ENCODE measurements around the gene SNTG2.
"Not testable (repeated sequence)": the region's sequence is repeated elsewhere in the genome, so short reads cannot be mapped to it uniquely, and the experiment has no call there.

SNTG2 gene

DNA sequence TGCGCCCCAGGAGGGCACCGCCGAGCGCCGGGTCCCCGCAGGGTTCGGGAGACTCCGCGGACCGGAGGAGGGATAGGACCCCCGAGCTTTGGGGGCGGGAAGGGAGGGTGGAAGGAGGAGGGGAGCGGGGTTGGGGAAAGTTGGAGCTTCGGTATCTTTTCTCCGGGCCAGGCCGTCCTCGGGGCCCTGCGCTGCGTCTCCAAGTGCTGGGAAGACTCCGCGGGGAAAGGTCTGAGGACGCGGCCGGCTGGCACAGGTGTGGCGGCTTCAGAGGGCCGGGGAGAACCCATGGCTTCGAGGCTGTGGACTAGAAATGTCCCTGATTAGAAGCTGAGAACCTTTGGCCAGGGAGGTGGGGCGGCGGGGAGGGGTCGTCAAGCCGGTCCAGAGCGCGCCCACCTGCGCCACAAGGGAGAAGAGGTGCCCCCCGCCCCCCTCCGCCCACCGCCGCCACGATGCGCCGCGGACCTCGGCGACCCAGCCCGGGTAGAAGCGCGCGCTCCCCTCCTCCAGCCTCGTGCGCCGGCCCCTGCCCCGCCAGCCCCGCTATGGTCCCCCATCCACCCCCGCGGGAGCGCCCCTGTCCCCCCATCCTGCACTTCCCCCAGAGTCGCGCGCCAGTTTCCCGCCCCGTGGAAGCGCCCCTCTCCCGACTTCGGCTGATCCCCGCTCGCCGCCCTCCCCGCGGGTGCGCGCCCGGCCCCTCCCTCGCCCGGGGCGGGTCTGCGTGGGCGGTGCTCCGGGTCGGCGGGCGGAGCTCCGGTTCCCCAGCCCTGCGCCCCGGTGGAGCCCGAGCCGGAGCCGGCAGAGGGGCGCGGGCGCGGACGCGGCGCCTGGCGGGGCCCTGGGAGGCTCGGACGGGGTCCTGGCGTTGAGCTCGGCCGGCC, at the start of gene SNTG2:
Gene SNTG2, plus strand, starts transcription at position 770 of the 887 bp plus-strand sequence. CDS start 148 bp downstream, outside the sequence.
- peak; percentile 35 for DNase-seq (ENCODE audit: low read depth)

DNA sequence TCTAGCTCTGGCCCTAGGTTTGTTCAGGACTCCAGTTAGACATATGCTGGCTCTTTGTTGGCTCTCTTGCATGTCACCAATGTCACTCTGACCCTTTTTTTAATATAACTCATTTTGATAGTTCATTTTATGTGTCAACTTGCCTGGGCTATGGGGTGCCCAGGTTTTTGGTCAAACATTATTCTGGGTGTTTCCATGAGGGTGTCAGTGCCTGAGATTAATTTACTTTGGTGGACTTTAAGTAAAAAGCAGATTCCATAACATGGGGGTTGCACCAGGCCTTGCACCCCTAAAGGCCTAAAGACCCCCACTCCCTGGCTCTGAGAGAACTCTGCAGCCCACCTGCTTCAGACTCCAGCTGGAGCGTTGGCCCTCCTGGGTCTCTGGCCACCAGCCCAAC, 48.1 kb upstream of the SNTG2 start:
- DNase-seq (ENCODE audit: low read depth) = no peak

DNA sequence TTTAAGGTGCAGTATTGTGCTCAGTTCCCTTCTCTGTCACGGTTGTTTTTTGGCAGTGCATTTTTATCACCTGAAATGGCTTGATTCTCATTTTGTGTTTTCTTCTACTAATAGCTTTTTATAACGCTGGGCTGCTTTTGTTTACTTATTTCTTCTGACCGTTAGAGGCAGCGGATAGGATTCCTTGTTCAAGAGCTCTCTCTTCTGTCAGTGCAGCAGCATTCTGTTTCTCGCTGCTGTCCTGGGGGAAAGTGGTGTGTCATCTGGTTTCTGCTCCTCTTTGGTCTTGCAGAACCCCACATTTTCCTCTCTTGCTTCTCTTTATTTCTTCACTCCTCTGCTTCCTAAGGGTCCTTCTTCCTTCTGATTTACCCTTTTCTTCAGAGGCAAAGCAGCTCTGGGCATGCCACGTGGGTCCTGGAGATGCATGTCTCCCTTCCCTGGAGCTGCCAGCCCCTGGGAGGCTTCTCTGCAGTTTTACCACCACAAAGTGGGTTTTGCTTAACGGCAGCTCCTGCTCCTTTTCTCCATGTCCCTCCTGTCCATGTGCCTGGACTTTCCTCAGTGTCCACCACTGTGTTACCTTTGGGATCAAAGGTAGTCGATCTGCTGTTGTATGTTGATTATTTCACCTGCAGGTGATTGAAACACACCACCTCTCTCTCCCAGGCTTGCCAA, 47.3 kb upstream of the SNTG2 start:
- DNase-seq (ENCODE audit: low read depth) = no peak

DNA sequence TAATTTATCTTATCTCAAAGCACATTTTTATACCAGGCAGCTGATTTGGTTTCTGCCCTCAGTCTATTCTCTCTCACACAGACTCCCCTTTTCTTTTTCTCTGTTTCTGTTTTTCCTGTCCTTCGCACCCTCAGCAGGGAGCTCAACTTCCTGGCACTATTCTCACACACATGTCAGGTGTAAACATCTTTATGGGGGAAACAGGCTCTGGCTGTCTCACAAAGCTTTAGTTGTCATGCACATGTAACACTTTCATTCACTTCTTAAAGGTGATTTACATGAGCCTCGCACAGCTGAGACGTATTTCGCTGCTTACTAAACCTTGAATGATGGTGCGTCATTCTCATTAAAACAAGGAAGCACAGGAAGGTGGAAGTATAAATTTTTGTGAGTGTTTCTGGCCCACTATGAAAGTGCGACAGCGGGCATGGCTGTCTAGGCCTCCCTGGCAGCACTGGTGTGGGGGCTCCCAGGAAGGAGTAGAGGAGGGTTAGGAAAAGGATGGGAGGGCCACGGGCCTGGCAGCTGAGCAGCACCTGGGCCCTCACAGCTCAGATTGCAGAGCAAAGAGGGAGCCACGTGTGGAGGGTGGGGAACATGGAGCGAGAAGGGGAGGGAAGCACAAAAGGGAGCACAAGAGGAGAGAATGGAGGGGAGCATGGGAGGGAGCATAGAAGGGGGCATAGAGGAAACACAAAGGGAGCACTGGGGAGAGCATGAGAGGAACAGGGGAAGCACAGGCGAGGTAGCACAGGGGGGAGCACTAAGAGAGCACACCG, 46.2 kb upstream of the SNTG2 start:
- DNase-seq (ENCODE audit: low read depth) = no peak

DNA sequence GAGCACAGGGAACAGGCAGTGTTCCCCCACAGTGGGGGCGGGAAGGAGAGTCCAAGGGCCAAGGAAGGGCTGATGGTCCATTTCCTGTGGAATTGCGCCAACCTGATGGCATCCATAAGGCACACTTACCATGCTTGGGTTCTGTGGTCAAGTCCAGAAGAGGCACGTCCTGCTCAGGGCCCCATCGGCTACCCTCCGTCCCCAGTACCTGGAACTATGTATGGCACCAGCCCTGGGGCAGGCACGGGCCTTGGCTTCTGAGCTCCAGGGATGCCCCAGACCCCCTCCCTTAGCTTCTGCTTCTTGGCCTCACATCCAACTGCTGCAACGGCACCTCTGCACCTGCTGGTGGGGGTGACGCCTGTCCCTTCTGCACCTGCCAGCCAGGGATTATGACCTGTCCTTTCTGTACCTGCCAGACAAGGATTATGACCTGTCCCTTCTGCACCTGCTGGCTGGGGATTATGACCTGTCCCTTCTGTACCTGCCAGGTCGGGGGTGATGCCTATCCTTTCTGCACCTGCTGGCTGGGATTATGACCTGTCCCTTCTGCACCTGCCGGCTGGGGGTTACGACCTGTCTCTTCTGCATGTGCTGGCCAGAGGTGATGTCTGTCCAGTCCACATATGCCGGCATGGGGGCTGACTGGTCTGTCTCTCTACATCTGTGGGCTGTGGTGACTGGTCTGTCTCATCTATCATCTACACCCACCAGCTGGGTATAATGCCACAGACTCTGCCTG, 45.4 kb upstream of the SNTG2 start:
- DNase-seq (ENCODE audit: low read depth) = no peak

DNA sequence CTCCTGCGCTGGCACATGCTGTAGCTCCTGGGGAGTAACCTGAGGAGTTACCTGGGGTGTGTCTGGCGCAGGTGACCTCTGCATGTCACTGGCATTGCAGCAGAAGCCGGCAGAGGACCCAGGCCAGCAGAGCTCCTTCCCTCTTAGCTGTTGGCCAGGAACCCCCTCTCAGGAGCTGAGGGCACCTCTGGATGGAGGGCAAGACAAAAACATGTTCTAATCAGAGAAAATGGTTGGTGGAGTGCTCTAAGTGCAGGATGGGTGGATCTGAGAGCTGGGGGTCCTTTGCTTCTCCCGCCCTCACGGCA, 44.9 kb upstream of the SNTG2 start:
- DNase-seq (ENCODE audit: low read depth) = no peak

DNA sequence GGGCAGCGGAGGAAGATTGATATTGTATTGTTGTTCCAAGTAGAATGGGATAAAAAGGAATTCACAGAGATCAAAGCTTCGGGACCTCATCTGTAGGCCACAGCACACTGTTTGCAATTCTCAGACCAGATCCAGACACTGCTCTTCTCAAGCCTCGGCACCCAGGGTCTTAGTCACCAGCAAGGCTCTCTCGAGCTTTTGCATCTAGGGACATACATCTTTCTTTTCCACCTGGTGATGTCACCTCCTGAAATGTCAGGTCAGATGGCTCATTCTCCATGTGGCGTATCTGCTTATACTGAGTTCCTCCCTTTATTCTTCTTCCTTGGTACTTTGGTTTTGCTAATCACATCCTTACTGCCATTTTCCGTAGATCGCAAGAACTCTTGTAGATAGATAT, 42.9 kb upstream of the SNTG2 start:
- DNase-seq (ENCODE audit: low read depth) = no peak

DNA sequence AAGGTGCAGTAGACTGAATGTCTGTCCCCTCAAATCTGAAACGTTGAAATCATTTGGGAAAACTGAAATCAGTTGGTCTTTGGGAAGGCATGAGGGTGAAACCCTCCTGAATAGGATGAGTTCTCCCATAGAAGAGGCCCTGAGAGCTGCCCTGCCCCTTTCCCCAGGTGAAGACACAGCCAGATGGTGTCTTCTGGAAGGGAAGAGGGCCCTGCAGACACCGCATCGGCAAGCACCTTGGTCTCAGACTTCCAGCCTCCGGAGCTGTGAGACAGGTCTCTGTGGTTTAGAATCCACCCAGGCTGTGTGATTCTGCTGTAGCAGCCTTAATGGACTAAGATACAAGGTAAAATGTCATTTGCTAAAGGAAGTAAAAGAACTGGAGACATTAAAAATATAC, 42.1 kb upstream of the SNTG2 start:
- no peak for DNase-seq (ENCODE audit: low read depth)

DNA sequence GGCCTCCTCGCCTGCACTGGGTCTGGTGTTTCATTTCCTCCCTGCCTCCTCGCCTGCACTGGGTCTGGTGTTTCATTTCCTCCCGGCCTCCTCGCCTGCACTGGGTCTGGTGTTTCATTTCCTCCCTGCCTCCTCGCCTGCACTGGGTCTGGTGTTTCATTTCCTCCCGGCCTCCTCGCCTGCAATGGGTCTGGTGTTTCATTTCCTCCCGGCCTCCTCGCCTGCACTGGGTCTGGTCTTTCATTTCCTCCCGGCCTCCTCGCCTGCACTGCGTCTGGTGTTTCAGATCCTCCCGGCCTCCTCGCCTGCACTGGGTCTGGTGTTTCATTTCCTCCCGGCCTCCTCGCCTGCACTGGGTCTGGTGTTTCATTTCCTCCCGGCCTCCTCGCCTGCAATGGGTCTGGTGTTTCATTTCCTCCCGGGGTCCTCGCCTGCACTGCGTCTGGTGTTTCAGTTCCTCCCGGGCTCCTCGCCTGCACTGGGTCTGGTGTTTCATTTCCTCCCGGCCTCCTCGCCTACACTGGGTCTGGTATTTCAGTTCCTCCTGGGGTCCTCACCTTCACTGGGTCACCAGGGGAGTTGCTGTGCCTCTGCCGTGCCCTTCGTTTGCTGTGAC, 40.8 kb upstream of the SNTG2 start:
- DNase-seq (ENCODE audit: low read depth) = not testable (repeated sequence)

DNA sequence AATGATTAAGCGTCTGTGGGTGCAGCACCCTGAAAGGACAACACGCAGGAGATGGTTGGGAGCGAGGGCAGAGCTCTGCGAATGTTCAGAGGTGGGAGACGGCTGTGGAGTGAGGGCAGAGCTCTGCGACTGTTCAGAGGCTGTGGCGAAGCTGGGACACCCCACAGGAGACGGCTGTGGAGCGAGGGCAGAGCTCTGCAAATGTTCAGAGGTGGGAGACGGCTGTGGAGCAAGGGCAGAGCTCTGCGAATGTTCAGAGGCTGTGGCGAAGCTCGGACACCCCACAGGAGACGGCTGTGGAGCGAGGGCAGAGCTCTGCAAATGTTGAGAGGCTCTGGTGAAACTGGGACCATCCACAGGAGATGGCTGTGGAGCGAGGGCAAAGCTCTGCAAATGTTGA, 40.0 kb upstream of the SNTG2 start:
- DNase-seq (ENCODE audit: low read depth) = no peak

DNA sequence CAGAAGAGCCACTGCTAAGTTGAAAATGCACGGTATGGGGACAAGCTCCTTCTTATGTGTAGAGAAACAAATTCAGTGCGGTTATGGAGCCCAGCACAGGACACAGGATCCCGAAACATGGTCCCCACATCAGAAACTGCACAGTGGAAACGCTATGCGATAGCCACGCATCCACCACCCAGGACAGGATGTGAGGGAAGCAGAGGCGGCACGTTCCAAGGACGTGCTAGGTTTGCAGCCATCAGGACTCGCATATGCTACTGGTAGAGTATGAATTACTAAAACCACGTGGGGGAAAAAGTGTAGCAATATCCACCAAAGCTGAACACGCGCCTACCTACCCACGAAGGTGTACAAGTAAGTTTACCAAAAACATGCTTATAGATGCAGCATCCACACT, 34.7 kb upstream of the SNTG2 start:
- no peak for DNase-seq (ENCODE audit: low read depth)

DNA sequence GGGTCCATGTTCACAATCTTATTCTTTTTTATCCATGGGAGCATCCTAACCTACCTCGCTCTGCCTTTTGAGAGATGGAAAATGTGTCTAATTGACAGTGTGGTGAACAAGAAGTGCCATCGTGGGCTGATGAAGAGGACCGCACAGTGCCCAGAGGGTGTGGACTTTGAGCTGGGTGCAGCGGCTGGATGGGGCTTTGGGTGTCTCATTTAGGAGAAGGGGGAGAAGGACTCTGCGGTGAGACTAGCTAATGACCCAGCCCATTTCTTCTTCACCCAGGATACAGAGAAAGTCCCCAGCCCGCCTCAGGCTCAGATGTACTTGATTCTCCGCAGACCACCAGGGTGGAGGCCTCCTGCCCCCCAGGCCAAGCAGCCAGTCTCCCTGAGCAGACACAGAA, 33.7 kb upstream of the SNTG2 start:
- DNase-seq (ENCODE audit: low read depth) = no peak

DNA sequence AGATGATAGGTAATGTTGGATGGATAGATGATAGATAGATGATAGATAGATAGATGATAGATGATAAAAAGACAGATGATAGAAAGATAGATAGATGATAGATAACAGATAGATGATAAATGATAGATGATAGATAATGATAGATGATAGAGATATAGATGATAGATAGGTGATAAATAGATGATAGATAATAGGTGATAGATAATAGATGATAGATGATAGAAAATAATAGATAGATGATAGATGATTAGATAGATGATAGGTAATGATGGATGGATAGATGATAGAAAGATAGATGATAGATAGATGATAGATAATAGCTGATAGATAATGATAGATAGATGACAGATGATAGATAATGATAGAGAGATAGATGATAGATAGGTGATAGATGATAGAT, 31.0 kb upstream of the SNTG2 start:
- DNase-seq (ENCODE audit: low read depth) = no peak

DNA sequence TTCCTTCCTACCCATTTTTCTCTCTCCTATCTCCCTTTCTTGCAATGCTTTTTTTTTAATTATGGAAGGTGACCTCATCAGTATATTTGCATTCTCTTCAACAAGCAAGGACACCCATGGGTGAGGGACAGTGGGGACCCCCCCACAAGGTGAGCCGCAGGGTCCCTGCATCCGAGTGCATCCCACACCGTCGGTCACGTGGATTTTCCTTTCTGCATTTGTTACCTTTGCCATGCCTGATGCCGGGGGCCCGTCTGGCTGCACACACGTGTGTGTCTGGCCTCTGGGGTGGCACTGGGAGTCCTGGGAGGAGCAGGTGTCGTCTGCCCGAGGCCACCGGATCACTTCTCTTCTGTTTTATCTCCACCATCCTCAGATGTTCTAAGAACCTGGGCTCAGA, 30.1 kb upstream of the SNTG2 start:
- DNase-seq (ENCODE audit: low read depth) = no peak

DNA sequence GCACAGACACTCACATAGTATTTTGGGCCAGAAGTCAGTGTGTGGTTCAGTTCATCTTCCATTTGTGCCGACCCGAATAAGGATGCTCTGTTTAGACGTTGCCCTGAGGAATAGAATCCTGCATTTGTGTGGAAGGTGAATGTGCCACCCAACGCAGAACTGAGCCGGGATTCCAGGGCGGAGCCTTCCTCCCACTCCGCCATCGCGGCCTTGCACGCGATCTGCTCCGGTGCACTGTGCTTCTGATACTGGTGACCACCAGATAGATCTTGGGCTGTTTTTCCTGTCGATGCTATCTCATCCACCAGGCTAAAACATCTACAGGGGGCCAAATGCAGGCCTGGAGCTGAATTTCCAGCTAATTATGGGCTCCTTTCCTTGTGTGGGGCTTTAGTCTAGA, 29.6 kb upstream of the SNTG2 start:
- DNase-seq (ENCODE audit: low read depth) = no peak

DNA sequence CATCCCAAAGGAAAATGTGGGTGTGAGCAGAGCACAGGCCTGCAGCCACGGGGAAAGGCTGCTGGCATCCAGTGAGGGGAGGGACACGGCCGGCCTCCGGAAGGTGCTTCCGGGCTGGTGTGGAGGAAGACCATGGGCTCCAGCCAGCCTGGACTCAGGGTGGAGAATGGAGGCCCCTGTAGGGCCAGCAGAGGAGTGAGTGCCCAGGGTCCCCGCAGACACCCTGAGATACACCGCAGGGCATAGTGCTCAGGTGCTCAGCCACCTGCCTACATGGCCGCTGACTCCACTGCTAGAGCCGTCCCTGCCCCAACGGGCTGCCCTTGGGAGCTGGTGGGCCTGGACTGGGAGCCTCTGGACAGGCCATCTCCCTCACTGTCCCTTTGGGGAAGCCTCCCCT, 28.5 kb upstream of the SNTG2 start:
- no peak for DNase-seq (ENCODE audit: low read depth)

DNA sequence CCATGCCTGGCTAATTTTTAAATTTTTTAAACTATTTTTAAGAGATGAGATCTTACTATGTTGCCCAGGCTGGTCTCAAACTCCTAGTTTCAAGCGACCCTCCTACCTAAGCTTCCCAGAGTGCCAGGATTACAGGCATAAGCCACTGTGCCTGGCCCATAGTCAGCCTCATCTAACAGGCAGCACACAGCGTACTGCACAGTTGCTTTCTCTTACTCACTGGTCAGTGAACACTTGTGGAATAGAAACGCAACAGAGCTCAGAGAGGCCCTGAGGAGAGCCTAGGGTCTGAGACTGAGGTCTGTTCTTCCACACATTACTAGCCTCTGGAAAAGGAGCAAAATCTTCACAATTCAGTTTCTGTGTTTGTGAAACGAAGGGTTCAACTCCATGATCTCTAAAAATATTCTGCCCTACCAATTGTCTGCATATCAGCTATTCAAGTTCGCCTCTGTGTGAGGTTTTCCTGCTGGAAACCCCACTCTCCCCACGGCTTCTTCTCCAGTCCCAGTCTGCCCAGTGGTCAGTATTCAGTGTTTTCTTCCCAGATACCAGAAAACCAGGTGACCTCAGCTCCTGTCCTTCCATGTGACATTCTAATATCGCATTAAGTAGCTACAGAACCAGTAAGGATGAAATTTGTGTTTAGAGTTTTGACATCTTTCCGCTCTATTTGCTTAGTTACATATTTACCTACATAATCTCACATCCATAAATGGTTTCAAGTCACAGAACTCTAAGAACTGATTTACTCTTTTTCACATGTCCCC, 26.6 kb upstream of the SNTG2 start:
- no peak for DNase-seq (ENCODE audit: low read depth)

DNA sequence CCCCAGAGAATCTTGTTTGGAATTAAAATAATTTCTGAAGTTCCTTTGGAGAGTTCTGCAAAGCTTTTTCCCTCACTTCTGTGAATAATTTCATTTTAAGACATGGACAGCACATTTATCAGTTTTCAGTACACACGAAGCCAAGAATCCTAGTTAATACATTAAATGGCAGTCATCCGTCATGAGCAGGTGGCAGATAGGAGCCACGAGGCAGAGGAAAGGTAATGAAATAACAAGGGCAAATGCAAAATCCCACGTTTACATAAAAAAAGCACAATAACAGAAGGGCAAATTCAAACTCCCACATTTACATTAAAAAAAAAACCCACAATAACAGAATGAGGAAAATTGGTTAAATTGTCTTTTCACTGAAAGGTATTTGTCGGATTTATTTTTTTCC, 25.9 kb upstream of the SNTG2 start:
- no peak for DNase-seq (ENCODE audit: low read depth)

DNA sequence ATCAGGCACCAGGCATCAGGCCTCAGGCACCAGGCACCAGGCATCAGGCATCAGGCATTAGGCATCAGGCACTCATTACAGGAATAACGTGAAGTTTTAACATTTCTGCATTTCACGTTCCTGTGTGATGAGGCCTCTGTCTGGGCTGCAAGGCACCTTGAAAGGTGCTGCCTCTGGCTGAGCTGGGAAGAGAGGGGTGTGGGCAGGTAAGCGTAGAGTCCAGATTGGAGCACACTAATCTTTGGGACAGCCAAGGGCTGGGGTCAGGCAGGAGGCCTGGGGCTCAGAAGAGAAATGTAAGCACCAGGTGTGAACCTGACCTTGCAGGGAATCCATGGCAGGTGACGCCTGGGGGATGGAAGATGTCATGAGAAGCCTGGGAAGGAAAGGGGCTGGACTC, 25.3 kb upstream of the SNTG2 start:
- no peak for DNase-seq (ENCODE audit: low read depth)

DNA sequence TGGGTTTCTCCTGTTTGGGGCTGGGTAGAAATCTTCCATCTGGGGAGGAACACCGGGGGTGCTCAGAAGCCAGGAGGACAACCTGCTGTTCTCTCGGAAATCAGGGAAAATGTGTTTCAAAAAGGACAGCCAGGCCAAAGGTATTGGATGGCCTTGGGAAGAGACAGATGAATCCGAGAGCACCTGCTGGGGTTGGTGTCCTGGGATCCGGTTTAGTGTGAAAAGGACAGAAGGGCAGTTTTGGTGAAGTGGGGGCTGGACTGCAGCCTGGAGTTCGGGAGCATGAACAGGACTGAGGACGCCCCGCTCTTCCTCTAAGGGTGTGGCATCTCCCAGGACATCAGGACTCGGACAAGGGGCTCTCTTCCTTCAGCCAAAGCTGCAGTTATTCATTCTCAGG, 24.9 kb upstream of the SNTG2 start:
- DNase-seq (ENCODE audit: low read depth) = no peak

DNA sequence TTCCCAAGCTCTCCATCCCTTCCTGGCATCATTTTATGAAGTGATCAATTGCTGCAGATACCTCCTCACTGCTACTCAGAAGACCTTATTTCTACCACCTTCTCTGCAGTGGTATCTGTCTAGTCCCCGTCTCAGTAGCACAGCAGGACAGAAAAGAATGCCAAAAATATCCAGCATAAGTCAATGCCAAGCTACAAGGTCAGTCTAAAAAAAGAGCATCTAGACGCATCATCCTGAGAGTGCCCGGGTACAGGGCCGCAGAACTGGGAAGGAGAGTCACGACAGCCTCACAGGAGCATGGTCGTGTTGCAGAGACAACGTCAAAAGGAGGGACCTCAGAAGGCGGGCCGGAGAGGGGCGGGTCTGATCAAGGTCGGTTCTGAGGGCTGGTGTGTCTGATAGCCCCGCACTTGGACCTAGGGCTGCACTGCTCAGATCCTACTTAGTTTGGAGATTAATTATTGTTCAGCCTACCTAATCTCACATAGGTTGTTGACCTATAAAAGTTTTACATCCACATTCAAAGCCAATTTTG, 24.3 kb upstream of the SNTG2 start:
- DNase-seq (ENCODE audit: low read depth) = no peak

All from stimulated activated CD8-positive, alpha-beta memory T cell treated with anti-CD3 and anti-CD28 coated beads, Interleukin-15, amount 100 ng/mL, for 24 hours (primary cell).